MV-4-11 (cell line): ENCODE measurements around the gene RASIP1.
"Not testable (repeated sequence)": the region's sequence is repeated elsewhere in the genome, so short reads cannot be mapped to it uniquely, and the experiment has no call there.

ENCODE experiments used
- DNase-seq: peaks from one replicate; lab custom pipeline; 2025; lab: John Stamatoyannopoulos, UW

The RASIP1 gene, protein sequence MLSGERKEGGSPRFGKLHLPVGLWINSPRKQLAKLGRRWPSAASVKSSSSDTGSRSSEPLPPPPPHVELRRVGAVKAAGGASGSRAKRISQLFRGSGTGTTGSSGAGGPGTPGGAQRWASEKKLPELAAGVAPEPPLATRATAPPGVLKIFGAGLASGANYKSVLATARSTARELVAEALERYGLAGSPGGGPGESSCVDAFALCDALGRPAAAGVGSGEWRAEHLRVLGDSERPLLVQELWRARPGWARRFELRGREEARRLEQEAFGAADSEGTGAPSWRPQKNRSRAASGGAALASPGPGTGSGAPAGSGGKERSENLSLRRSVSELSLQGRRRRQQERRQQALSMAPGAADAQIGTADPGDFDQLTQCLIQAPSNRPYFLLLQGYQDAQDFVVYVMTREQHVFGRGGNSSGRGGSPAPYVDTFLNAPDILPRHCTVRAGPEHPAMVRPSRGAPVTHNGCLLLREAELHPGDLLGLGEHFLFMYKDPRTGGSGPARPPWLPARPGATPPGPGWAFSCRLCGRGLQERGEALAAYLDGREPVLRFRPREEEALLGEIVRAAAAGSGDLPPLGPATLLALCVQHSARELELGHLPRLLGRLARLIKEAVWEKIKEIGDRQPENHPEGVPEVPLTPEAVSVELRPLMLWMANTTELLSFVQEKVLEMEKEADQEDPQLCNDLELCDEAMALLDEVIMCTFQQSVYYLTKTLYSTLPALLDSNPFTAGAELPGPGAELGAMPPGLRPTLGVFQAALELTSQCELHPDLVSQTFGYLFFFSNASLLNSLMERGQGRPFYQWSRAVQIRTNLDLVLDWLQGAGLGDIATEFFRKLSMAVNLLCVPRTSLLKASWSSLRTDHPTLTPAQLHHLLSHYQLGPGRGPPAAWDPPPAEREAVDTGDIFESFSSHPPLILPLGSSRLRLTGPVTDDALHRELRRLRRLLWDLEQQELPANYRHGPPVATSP

DNA sequence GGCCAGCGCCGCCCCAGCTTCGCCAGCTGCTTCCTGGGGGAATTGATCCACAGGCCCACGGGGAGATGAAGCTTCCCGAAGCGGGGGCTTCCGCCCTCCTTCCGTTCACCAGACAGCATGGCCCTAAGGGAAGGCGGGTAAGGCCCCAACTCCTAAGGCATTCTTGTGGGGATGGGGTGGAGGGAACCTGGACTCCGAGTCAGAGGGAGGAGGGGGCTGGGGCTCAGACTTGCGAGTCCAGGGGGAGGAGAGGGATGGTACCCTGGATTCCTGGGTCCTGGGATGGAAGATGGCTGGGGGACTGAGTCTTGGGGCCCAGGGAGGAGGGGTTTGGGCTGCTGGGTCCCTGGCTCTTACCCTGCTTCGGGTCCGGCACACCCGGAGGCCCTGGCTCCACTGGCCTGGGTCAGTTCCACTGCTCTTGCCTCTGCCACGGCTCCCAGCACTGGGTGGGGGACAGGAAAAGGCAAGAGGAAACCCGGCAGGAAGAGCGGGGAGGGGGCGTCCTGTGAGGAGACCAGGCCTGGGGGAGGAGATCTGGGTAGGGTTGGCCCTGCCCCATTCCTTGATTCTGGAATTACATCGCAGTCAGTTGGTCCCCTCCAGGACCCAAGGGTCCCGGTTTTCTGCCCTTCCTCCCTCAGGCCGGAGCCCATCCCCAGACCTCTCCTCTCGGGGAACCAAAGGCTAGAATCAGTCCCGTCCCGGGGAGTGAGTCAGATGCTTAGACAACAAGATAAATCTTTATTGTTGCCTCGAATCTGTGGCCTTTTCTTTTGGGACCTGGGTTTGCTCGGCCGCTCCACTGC, at the start of gene RASIP1:
RASIP1 (minus strand) TSS at position 447 of the 809 bp plus-strand sequence; CDS start at position 119, 328 bp downstream.
- DNase-seq: no peak

DNA sequence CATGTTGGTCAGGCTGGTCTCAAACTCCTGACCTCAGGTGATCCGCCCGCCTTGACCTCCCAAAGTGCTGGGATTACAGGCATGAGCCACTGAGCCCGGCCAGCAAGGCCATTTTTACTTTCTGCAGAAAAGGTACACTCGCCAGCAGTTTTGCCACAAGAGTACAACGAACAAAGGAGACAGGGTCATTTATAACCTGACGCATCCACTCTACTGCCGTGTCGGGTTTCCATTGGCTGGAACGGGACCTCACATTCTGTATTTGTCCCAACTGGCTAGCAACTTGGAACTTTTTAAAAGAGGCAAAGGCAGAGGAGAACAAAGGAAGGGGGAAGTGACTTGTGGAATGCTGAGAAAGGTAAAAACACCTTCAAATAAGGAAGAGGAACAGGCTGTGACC, 46.9 kb upstream of the RASIP1 start:
- DNase-seq: not testable (repeated sequence)

DNA sequence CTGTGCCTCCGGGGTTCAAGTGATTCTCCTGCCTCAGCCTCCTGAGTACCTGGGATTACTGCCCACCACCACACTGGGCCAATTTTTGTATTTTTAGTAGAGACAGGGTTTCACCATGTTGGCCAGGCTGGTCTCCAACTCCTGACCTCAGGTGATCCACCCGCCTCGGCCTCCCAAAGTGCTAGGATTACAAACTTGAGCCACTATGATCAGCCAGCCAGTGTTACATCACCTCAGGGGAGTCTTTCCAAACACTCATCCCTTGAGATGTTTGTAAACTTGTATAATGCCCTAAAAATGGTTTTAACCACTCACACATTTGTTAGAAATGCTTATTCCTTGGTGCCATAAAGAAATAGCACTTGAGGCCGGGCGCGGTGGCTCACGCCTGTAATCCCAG, 46.0 kb upstream of the RASIP1 start:
- not testable (repeated sequence) for DNase-seq

DNA sequence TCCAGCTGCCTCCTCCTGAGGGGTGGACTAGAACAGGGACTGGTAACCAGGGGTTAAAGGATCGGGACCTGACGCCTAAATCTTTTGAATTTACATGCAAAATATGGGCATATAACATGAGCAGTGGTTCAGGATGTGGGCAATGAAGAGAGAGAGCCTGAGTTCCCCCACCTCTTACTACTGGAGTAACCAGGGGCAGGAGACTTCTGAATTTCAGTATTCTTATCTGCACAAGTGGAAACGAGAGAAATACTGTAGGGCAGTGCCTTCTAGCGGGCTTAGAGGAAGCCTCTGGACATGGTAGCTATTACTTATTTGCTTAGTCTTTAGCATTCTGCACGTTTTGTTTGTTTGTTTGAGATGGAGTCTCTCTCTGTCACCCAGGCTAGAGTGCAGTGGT, 44.1 kb upstream of the RASIP1 start:
- peak; percentile 30 for DNase-seq

DNA sequence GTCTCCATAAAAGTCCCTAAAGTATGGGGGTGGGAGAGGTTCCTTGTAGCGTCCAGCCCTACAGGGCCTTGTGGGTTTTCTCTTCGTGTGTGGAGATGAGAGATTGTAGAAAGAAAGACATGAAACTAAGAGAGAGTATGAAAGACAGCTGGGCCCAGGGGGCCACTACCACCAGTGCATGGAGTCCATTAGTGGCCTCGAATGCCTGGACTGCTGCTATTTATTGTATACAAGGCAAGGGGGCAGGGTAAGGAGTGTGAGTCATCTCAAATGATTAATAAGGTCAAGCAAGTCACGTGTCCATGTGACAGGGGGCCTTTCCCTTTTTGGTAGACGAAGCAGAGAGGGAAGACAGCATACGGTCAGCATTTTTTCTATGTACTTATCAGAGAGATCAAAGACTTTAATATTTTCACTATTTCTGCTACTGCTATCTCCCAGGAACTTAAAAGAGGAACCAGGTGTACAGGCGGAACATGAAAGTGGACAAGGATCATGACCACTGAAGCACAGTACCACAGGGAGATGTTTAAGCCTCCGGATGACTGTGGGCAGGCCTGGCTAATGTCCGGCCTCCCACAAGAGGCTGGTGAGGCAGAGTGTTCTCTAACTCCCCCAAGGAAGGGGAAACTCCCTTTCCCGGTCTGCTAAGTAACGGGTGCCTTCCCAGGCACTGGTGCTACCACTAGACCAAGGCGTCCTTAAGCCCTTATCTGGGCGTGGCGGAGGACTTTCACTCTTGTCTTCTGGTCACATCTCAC, 40.4 kb upstream of the RASIP1 start:
- peak; percentile 84 for DNase-seq

DNA sequence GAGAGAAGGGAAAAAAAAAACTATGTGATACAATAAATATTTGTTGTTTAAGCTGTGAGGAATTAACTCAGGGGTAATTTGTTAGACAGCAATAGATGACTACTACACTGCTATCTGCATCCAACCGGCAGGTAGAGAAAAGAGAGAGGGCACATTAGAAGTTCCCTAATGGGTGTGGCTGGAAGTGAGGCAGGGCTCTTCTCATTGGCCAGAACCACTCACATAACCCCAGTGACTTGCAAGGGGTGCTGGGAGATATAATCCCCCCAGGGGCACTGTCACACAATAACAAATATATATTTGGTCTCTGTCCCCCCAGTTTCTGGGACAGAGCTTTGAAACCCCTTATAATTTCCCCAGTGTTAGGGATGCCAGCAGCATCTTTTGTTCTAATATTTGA, 39.2 kb upstream of the RASIP1 start:
- no peak for DNase-seq

DNA sequence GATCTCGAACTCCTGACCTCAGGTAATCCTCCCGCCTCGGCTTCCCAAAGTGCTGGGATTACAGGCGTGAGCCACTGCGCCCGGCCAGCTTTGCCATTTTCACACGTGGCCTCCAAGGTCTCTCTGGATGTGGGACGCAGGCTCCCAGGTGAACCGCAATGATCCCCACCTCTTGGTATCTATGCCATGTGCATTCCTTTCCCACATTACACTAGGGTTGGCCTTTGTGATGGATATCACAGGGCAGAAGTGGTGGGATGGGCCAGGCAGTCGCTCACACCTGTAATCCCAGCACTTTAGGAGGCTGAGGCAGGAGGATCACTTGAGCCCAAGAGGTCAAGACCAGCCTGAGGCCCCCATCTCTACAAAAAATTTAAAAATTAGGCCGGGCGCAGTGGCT, 37.3 kb upstream of the RASIP1 start:
- no peak for DNase-seq

DNA sequence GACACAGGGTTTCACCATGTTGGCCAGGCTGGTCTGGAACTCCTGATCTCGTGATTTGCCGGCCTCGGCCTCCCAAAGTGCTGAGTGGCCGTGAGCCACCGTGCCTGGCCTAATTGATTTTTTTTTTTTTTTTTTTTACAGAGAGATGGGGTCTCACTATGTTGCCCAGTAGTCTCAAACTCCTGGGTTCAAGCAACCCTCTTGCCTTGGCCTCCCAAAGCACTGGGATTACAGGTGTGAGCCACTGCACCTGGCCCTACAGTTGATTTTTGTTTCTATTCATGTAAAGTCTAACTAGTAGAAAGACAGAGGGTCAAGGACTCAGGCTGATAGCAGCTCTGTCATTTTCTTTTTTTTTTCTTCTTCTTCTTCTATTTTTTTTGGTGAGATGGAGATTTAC, 36.7 kb upstream of the RASIP1 start:
- DNase-seq: no peak

DNA sequence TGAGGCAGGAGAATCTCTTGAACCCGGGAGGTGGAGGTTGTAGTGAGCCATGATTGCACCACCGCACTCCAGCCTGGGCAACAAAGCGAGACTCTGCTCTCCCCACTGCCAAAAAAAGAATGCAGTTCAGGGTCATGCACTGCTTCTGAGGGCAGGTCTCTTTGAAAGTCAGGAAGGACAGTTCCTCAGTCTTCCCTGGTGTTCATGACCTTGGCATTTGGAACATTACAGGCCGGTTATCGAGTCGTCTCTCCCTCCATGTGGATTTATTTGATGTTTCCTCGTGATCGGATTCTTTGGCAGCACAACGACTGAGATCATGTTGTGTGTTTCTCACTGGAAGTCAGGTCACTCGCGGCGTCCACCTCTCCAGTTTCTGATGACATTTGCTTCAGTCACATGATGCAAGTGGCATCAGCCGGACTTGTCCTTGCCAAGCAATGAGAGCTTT, 32.1 kb upstream of the RASIP1 start:
- no peak for DNase-seq

DNA sequence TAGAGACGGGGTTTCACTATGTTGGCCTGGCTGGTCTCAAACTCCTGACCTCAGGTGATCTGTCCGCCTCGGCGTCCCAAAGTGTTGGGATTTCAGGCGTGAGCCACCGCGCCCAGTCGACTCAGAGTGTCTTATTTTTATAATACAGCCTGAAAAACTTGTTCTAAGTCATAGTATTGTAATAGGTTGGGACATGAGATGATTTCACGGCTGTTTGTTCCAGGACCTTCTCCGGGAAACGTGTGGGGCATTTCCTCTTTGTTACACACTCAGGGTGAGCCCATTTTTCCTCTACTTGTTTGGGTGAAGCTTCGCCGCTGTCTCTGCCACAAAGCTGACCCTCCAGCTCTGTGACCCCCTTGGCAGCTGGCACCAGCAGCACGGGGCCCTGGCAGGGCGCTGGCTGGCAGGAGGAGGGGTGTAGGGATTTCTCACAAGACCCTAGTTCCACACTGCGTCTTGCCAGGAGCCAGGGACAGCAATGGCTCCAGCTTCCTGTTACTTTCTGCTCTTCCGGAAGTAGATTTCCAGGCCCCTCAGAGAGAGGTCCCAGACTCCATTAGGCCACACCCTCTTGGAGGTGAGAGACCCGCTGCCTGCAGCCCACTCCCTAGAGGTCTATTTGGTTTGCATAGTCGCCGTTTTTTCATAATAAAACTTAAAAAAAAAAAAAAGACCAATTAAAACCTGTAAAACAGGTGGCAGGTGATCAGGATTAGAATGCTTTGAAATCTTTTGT, 30.5 kb upstream of the RASIP1 start:
- DNase-seq: no peak

DNA sequence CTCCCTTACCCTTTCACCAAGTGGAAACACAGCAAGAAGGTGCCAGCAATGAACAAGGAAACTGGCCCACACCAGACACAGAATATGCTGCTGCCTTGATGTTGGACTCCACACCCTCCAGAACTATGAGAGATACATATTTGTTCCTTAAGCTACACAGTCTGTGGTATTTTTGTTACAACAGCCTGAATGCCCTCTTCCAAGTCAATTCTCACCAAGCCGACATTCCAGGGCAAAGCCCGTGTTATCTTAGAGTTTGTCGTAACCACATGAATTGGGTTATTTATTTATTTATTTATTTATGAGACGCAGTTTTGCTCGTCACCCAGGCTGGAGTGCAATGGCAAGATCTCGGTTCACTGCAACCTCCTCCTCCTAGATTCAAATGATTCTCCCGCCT, 29.9 kb upstream of the RASIP1 start:
- no peak for DNase-seq

DNA sequence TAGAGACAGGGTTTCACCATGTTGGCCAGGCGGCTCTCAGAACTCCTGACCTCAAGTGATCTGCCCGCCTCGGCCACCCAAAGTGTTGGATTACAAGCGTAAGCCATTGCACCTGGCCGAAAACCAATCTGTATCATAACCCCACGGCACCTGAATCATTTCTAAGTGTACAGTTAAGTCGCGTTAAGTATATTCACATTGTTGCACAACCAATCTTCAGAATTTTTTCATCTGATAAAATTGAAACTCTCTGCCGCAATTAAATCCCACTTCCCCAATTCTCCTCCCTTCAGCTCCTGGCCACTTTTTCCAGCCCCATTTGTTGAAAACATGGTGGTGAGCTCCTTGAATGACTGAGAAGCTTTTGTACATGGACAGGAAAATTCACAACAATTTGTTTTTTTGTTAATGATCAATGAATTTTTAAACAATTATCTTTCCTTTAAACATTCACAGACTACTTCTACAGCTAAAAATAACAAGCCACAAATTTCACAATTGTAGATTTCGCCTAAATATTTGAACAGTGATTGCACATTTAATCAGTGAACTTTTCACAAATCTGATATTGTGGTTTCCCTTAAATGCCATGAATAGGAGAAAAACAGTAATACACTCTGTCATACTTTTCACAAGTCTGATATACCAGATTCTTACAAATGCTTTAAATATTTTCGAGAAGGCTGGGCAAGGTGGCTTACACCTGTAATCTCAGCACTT, 28.7 kb upstream of the RASIP1 start:
- peak; percentile 89 for DNase-seq

DNA sequence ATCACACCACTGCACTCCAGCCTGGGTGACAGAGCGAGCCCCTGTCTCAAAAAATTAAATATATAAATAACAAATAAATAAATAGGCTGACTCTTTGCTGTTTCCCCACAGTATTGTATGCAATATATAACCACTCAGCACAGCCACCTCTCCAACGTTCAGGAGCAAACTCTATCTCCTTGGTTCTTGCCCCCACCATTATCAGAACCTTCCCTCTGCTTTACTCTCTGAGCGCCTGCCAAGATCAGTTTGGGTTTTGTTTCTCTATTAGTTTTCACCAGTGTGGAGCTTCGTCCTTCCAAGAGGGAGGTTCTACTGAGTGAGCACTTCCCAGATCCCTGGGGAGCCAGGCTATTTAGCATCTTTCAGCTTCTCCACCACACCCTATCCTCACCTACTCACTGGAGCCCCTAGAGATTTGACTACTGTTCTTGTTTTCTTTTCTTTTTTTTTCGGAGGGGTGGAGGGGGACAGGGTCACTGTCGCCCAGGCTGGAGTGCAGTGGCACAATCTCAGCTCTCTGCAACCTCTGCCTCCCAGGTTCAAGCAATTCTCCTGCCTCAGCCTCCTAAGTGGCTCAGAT, 27.9 kb upstream of the RASIP1 start:
- DNase-seq: not testable (repeated sequence)

DNA sequence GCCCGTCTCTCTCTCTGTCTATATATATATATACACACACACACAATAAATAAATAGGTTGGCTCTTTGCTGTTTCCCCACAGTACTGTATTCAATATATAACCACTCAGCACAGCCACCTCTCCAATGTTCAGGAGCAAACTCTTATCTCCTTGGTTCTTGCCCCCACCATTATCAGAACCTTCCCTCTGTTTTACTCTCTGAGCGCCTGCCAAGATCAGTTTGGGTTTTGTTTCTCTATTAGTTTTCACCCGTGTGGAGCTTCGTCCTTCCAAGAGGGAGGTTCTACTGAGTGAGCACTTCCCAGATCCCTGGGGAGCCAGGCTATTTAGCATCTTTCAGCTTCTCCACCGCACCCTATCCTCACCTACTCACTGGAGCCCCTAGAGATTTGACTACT, 25.4 kb upstream of the RASIP1 start:
- DNase-seq: not testable (repeated sequence)

DNA sequence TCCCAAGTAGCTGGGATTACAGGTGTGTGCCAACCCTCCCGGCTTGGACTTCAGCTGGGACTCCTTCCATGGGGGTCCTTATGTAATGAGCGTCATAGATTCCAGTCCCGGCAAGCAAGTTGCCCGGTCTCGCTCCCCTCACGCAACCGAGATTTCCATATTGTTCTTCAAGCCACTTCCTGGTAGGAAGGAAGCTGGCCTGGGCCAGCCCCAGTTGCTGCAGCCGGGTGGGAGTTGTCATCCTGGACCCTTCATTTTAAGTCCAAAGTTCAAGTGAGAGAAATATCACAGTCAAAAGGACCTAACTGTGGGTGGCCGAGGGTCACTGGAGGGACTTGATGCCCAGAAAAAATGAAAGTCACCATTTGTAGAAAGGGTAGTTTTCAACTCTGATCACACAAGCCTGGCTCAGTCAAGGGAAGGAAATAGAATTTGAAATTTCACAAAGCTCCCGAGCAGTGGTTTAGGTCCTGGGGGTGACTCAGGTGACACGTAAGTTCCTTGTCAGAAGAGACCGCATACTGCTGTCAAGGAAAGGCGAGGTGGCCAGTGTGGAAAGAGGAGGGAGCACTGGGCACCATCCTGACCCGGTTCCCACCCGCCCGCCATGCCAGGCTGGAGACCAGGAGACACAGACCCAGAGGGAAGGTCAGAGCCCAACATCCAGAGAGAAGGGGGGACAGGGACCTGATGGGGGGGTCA, 20.2 kb upstream of the RASIP1 start:
- no peak for DNase-seq

DNA sequence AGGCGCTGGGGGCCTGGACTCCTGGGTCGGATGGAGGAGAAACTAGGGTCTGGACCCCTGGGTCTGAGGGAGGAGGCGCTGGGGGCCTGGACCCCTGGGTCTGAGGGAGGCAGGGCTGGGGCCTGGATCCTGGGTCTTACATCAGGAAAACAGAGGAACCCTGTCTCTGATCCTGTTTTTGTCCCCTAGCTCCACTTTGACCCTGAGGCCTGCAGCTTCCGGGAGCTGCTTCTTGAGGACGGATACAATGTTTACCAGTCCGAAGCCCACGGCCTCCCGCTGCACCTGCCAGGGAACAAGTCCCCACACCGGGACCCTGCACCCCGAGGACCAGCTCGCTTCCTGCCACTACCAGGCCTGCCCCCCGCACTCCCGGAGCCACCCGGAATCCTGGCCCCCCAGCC, 17.3 kb upstream of the RASIP1 start:
- DNase-seq: no peak

DNA sequence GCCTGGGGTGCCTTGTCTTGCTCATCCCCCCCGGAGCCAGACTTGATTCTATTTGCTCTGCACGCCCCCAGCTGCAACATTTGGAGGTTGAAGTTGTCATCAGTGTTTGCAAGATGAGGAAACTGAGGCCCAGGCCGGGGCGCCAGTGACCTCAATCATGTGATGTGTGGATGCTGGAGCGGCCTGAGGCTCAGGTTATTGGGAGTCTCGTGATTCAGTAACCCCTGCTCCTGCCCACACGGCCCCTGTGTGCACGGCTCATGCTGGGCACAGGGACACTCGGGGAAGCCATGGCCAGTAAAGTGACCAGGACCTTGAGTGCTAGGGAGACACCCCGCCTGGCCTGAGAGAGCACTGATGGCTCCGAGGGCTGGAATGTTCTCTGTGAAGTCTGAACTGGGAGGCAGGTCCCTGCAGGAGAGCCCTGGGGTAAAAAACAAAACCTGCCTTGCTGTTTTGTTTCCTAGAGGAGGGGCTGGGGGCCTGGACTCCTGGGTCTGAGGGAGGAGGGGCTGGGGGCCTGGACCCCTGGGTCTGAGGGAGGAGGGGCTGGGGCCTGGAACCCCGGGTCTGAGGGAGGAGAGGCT, 16.8 kb upstream of the RASIP1 start:
- no peak for DNase-seq

DNA sequence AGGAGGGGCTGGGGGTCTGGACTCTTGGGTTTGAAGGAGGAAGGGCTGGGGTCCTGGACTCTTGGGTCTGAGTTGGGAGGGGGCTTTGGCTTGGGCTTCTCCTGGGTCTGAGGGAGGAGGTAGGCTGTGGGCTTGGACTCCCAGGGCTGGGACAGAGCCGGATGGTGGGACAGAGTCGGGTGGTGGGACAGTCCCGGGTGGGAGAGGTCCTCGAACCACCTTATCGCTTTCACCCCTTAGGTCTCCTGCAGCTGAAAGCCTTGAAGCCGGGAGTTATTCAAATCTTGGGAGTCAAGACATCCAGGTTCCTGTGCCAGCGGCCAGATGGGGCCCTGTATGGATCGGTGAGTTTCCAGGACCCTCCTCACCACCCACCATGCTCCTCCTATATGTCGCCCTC, 16.3 kb upstream of the RASIP1 start:
- DNase-seq: no peak
